GM18498 (cell line): ENCODE data around the gene RCAN2.
"Not testable (repeated sequence)": the region's sequence is repeated elsewhere in the genome, so short reads cannot be mapped to it uniquely, and the experiment has no call there.

ENCODE experiments used
- ATAC-seq: cut with Tn5 transposase; IDR thresholded peaks from one replicate; pipeline ENCODE4 v1.9.1; 2021; ENCODE audit warnings: mild to moderate bottlenecking, moderate library complexity; ENCODE audit not compliant: unreplicated experiment

RCAN2 gene

GRCh38 chr6:46347669-46348068 lies 143.6 kb downstream of the RCAN2 start:
- ATAC-seq: no peak

- no peak for ATAC-seq
Measured at GRCh38 chr6:46340246-46340645, 151.0 kb downstream of the RCAN2 start.

GRCh38 chr6:46338131-46338530 lies 153.1 kb downstream of the RCAN2 start:
- ATAC-seq: peak; percentile 98

GRCh38 chr6:46334442-46334841 lies 156.8 kb downstream of the RCAN2 start:
- ATAC-seq: no peak

- no peak for ATAC-seq
Measured at GRCh38 chr6:46333481-46333880, 157.8 kb downstream of the RCAN2 start.

- ATAC-seq: not testable (repeated sequence)
Measured at GRCh38 chr6:46332448-46332847, 158.8 kb downstream of the RCAN2 start.

GRCh38 chr6:46331461-46331860 lies 159.8 kb downstream of the RCAN2 start:
- no peak for ATAC-seq

- ATAC-seq: no peak
Measured at GRCh38 chr6:46329568-46329967, 161.7 kb downstream of the RCAN2 start.

- ATAC-seq: no peak
Measured at GRCh38 chr6:46327779-46328178, 163.5 kb downstream of the RCAN2 start.

- no peak for ATAC-seq
Measured at GRCh38 chr6:46325561-46326530, 165.4 kb downstream of the RCAN2 start.

GRCh38 chr6:46324706-46325105 lies 166.5 kb downstream of the RCAN2 start:
- ATAC-seq: no peak

GRCh38 chr6:46323966-46324622 lies 167.2 kb downstream of the RCAN2 start:
- ATAC-seq: no peak

- no peak for ATAC-seq
Measured at GRCh38 chr6:46323312-46323965, 167.8 kb downstream of the RCAN2 start.

GRCh38 chr6:46320505-46320904 lies 170.7 kb downstream of the RCAN2 start:
- no peak for ATAC-seq

- no peak for ATAC-seq
Measured at GRCh38 chr6:46315589-46315988, 175.7 kb downstream of the RCAN2 start.

GRCh38 chr6:46312654-46313053 lies 178.6 kb downstream of the RCAN2 start:
- no peak for ATAC-seq

GRCh38 chr6:46310196-46310595 lies 181.1 kb downstream of the RCAN2 start:
- no peak for ATAC-seq

- ATAC-seq: no peak
Measured at GRCh38 chr6:46306431-46306830, 184.8 kb downstream of the RCAN2 start.

- ATAC-seq: no peak
Measured at GRCh38 chr6:46305833-46306232, 185.4 kb downstream of the RCAN2 start.

- no peak for ATAC-seq
Measured at GRCh38 chr6:46305236-46305635, 186.0 kb downstream of the RCAN2 start.

GRCh38 chr6:46302816-46303215 lies 188.4 kb downstream of the RCAN2 start:
- ATAC-seq: no peak

- ATAC-seq: no peak
Measured at GRCh38 chr6:46302176-46302575, 189.1 kb downstream of the RCAN2 start.
